GM12878 (cell line): Measurements from ENCODE around the gene UNC5CL. TPM values are rescaled to one million over a fixed set of nuclear protein-coding genes. Genes with fewer than 3 reads are reported as not detected.

ENCODE experiments used
- ATAC-seq: fragments of 200-7000 bp; cut with Tn5 transposase; 3 replicates; pipeline ENCODE4 v1.9.1; 2020; ENCODE audit warnings: mild to moderate bottlenecking, moderate library complexity
- BruUV-seq: library from RNA; stranded (reverse); fragments of 400-500 nt; replicated peaks from 2 replicates; lab custom pipeline; 2021; lab: Mats Ljungman, UMichigan
- CTCF ChIA-PET: fragments of 300-600 bp; sonication (Branson Sonifier 250); formaldehyde crosslinking; extraction: SDS; loops from one replicate; lab custom pipeline; 2021; ENCODE audit warnings: inconsistent platforms; lab: Yijun Ruan, JAX
- POLR2A ChIA-PET: fragments of 350-600 bp; formaldehyde crosslinking; extraction: SDS; loops from one replicate; lab custom pipeline; 2021; ENCODE audit warnings: inconsistent platforms; lab: Charles Lee
- RAD21 ChIA-PET: fragments of 300-600 bp; sonication (Branson Sonifier 250); formaldehyde crosslinking; loops from one replicate; lab custom pipeline; 2023; ENCODE audit warnings: antibody characterized with exemption; ENCODE audit not compliant: unreplicated experiment; lab: Charles Lee
- SMC1A ChIA-PET: fragments of 300-600 bp; sonication (Branson Sonifier 250); formaldehyde crosslinking; loops from one replicate; lab custom pipeline; 2023; ENCODE audit not compliant: unreplicated experiment, uncharacterized antibody; lab: Charles Lee
- DNase-seq: peaks from one replicate; pipeline ENCODE4 v3.0.0-alpha.2; 2011; ENCODE audit warnings: low read depth, low spot score
- FAIRE-seq: peaks from 3 replicates; lab custom pipeline; 2011; peaks lifted over from hg19 to GRCh38; lab: Jason Lieb, UNC
- H2AFZ ChIP-seq: 2 replicates; pipeline ENCODE4 v1.6.0; 2011; ENCODE audit warnings: low read depth, low read length, control low read depth; ENCODE audit not compliant: control insufficient read depth
- H3K27ac ChIP-seq: 2 replicates; pipeline ENCODE4 v1.5.1; 2011; ENCODE audit warnings: control low read depth; ENCODE audit not compliant: control insufficient read depth, insufficient read depth
- H3K27me3 ChIP-seq, 2 experiments: replicated peaks in 1 of 2; 2 replicates each; pipeline versions ENCODE4 v1.6.0 to v1.6.1; 2011; ENCODE audit warnings: low read length in 1 of 2; ENCODE audit not compliant: control insufficient read depth in 2 of 2, insufficient read depth in 2 of 2
- H3K36me3 ChIP-seq, 2 experiments: 2 replicates each; pipeline ENCODE4 v1.5.1; 2011; ENCODE audit warnings: low read length in 1 of 2; ENCODE audit not compliant: control insufficient read depth in 2 of 2, insufficient read depth in 2 of 2
- H3K4me1 ChIP-seq: 2 replicates; pipeline ENCODE4 v1.6.1; 2011; ENCODE audit warnings: mild to moderate bottlenecking, low read length, moderate library complexity, mixed read lengths; ENCODE audit not compliant: control insufficient read depth, insufficient read depth
- H3K4me2 ChIP-seq: 2 replicates; pipeline ENCODE4 v1.6.0; 2011; ENCODE audit warnings: control low read depth; ENCODE audit not compliant: control insufficient read depth, insufficient read depth
- H3K4me3 ChIP-seq: fragments of 200-600 bp; sonication (generic); 2 replicates; pipeline ENCODE4 v1.5.1; 2016
- H3K79me2 ChIP-seq: 2 replicates; pipeline ENCODE4 v1.6.0; 2011; ENCODE audit warnings: low read length; ENCODE audit not compliant: control insufficient read depth, insufficient read depth
- H3K9ac ChIP-seq: 2 replicates; pipeline ENCODE4 v1.8.0; 2011; ENCODE audit warnings: low read length, control low read depth, mixed read lengths; ENCODE audit not compliant: control insufficient read depth, insufficient read depth
- H3K9me3 ChIP-seq: replicated peaks from 3 replicates; pipeline ENCODE4 v1.5.1; 2011; ENCODE audit warnings: mild to moderate bottlenecking, low read length; ENCODE audit not compliant: control insufficient read depth, insufficient read depth
- H4K20me1 ChIP-seq: 2 replicates; pipeline ENCODE4 v1.6.0; 2011; ENCODE audit not compliant: control insufficient read depth, insufficient read depth
- BHLHE40 ChIP-seq, 2 experiments: fragments of 450-650 bp in 1 of 2; IDR thresholded peaks; 2 replicates each; pipeline ENCODE4 v1.6.1; 2011 to 2017; ENCODE audit warnings: low read depth in 2 of 2, borderline replicate concordance in 1 of 2, improper control_type of control experiment in 1 of 2, low read length in 1 of 2, mild to moderate bottlenecking in 1 of 2
- IRF5 ChIP-seq: fragments of 450-650 bp; IDR thresholded peaks from 2 replicates; pipeline ENCODE4 v1.6.1; 2017; ENCODE audit warnings: borderline replicate concordance
- WGBS: methylation state at CpG from one replicate; pipeline ENCODE4 v1.1.6; 2016; ENCODE audit warnings: low lambda C conversion rate; ENCODE audit not compliant: insufficient replicate concordance, insufficient coverage; ENCODE audit errors: missing lambda C conversion rate; 5-methylcytosine and 5-hydroxymethylcytosine counted together
- in situ Hi-C: fragments of 300-500 bp; cut with MboI; formaldehyde crosslinking; loops from 9 replicates; pipeline ENCODE4 v1.14.3; 2018; ENCODE audit warnings: mixed read lengths
- intact Hi-C: fragments of 100-400 bp; cut with micrococcal nuclease; formaldehyde crosslinking; loops from one replicate; pipeline ENCODE4 v1.14.2; 2022; ENCODE audit not compliant: unreplicated experiment
- polyA plus RNA-seq, 11 experiments: library from polyadenylated mRNA; depleted of rRNA in 4 of 11; unstranded in 6 of 11; stranded (reverse) in 5 of 11; fragments of >200 nt; fragmentation: Nextera tagmentation in 4 of 11; fragmentation: Illumina TruSeq in 1 of 11; extraction: Ambion mirVana in 4 of 11; extraction: Trizol in 1 of 11; gene quantifications; 1 replicate in 1 of 11; 2 replicates in 10 of 11; pipeline versions ENCODE4 v1.2.1 to v1.2.3, GENCODE V29; 2011 to 2016; ENCODE audit warnings: inconsistent platforms in 2 of 11, missing spikeins in 2 of 11, low read depth in 1 of 11
- total RNA-seq, 4 experiments: library from RNA; depleted of rRNA in 3 of 4; stranded (reverse); fragments of >200 nt in 3 of 4; fragmentation: Illumina TruSeq in 1 of 4; extraction: Trizol in 1 of 4; gene quantifications; 2 replicates each; pipeline versions ENCODE4 v1.2.1 to v1.2.3, GENCODE V29; 2013 to 2021

UNC5CL gene
- total and polyA plus RNA-seq, 10 of the 15 experiments (the other 5 are each of a cell fraction or from before 2014, with no cell fraction given): 0.11 to 1.2 (median 0.46) TPM; not detected in 1

GRCh38 chr6:40977085-40977484 is 61.9 kb downstream of the UNC5CL start:
- H3K9me3 ChIP-seq: no peaks in the 10 kb centered on the region
- no peak for ATAC-seq

More at GRCh38 chr6:40977085-40977484, 61.9 kb downstream of the UNC5CL start:
- no peaks in the 10 kb centered on the region for H3K36me3 ChIP-seq
- BruUV-seq: no TSS peak
- RAD21 ChIA-PET: no interaction called here
- intact Hi-C loops (no loop called here), in situ Hi-C loops (no loop called here)
- H3K4me2 ChIP-seq: no peak overlapping the region
- no peaks in the 10 kb centered on the region for H3K27me3 ChIP-seq
- DNase-seq (no peak), FAIRE-seq (no peak)
- CTCF ChIA-PET: interaction anchor here (0.7 kb wide), 1 partner anchor 362 kb away, joined by 3 read pairs; no protein-coding TSS in a partner anchor
- no peaks in the 10 kb centered on the region for H3K79me2 ChIP-seq
- no peak overlapping the region for H3K9ac ChIP-seq
- POLR2A ChIA-PET: no interaction called here
- no peak overlapping the region for H3K4me3 ChIP-seq
- no peaks in the 10 kb centered on the region for H3K4me1 ChIP-seq
- SMC1A ChIA-PET: no interaction called here
- 10% methylated on average over 4 of the region's 4 CpGs for WGBS
- H3K27ac ChIP-seq: no peak overlapping the region
- TF ChIP-seq BHLHE40 (IDR thresholded peaks at IDR 0.05; ENCODE audit: borderline replicate concordance in 1 of 2, low read depth in 2 of 2, low read length in 1 of 2) (no peak), IRF5 (no peak)
- no peak overlapping the region for H2AFZ ChIP-seq
- no peaks in the 10 kb centered on the region for H4K20me1 ChIP-seq

Other genes with a start within 250 kb of the UNC5CL start
Only the 7 nearest of the 9 such genes appear.
- not detected in 2 replicates for gene TSPO2, start 3.2 kb upstream of the UNC5CL start, total RNA-seq (2014; rRNA removed)
- gene TSPO2, start 3.2 kb upstream of the UNC5CL start, total RNA-seq (2014; rRNA removed; fragmentation: Illumina TruSeq; extraction: Trizol): not detected in 2 replicates
- gene TSPO2, start 3.2 kb upstream of the UNC5CL start, total RNA-seq (2021): not detected in 2 replicates
- gene TSPO2, start 3.2 kb upstream of the UNC5CL start, polyA plus RNA-seq (2011; rRNA removed): not detected in 2 replicates
- not detected in 2 replicates for gene TSPO2, start 3.2 kb upstream of the UNC5CL start, polyA plus RNA-seq (2014; fragmentation: Illumina TruSeq; extraction: Trizol)
- gene TSPO2, start 3.2 kb upstream of the UNC5CL start, polyA plus RNA-seq (2014; fragmentation: Nextera tagmentation; extraction: Ambion mirVana): not detected
- gene TSPO2, start 3.2 kb upstream of the UNC5CL start, polyA plus RNA-seq (2014; rRNA removed): not detected in 2 replicates
- gene TSPO2, start 3.2 kb upstream of the UNC5CL start, polyA plus RNA-seq (2016; fragmentation: Nextera tagmentation; extraction: Ambion mirVana): not detected
- not detected in 2 replicates for gene APOBEC2, start 14.0 kb upstream of the UNC5CL start, total RNA-seq (2014; rRNA removed)
- gene APOBEC2, start 14.0 kb upstream of the UNC5CL start, total RNA-seq (2014; rRNA removed; fragmentation: Illumina TruSeq; extraction: Trizol): not detected in 2 replicates
- not detected in 2 replicates for gene APOBEC2, start 14.0 kb upstream of the UNC5CL start, total RNA-seq (2021)
- gene APOBEC2, start 14.0 kb upstream of the UNC5CL start, polyA plus RNA-seq (2011; rRNA removed): not detected in 2 replicates
- gene APOBEC2, start 14.0 kb upstream of the UNC5CL start, polyA plus RNA-seq (2014; fragmentation: Illumina TruSeq; extraction: Trizol): not detected in 2 replicates
- 1 to 10 TPM in 1 of 2 experiments, under 1 TPM in 1; 0.11 to 1.4 TPM for gene APOBEC2, start 14.0 kb upstream of the UNC5CL start, polyA plus RNA-seq (2014; fragmentation: Nextera tagmentation; extraction: Ambion mirVana)
- not detected in 2 replicates for gene APOBEC2, start 14.0 kb upstream of the UNC5CL start, polyA plus RNA-seq (2014; rRNA removed)
- 1 to 10 TPM in 1 of 2 experiments, under 1 TPM in 1; 0.71 to 1.0 TPM for gene APOBEC2, start 14.0 kb upstream of the UNC5CL start, polyA plus RNA-seq (2016; fragmentation: Nextera tagmentation; extraction: Ambion mirVana)
- 19.0 and 23.3 TPM in 2 replicates for gene OARD1, start 33.1 kb upstream of the UNC5CL start, total RNA-seq (2014; rRNA removed)
- gene OARD1, start 33.1 kb upstream of the UNC5CL start, total RNA-seq (2014; rRNA removed; fragmentation: Illumina TruSeq; extraction: Trizol): 35.2 and 36.1 TPM in 2 replicates
- gene OARD1, start 33.1 kb upstream of the UNC5CL start, total RNA-seq (2021): 23.7 and 29.9 TPM in 2 replicates
- 43.4 and 64.9 TPM in 2 replicates for gene OARD1, start 33.1 kb upstream of the UNC5CL start, polyA plus RNA-seq (2011; rRNA removed)
- gene OARD1, start 33.1 kb upstream of the UNC5CL start, polyA plus RNA-seq (2014; fragmentation: Illumina TruSeq; extraction: Trizol): 43.8 and 51.6 TPM in 2 replicates
- 10 to 100 TPM; 43.9 to 49.1 TPM for gene OARD1, start 33.1 kb upstream of the UNC5CL start, polyA plus RNA-seq (2014; fragmentation: Nextera tagmentation; extraction: Ambion mirVana)
- 29.5 and 35.5 TPM in 2 replicates for gene OARD1, start 33.1 kb upstream of the UNC5CL start, polyA plus RNA-seq (2014; rRNA removed)
- 10 to 100 TPM; 56.9 to 63.5 TPM for gene OARD1, start 33.1 kb upstream of the UNC5CL start, polyA plus RNA-seq (2016; fragmentation: Nextera tagmentation; extraction: Ambion mirVana)
- 20.4 and 23.6 TPM in 2 replicates for gene NFYA, start 33.8 kb upstream of the UNC5CL start, total RNA-seq (2014; rRNA removed)
- gene NFYA, start 33.8 kb upstream of the UNC5CL start, total RNA-seq (2014; rRNA removed; fragmentation: Illumina TruSeq; extraction: Trizol): 18.5 and 20.1 TPM in 2 replicates
- gene NFYA, start 33.8 kb upstream of the UNC5CL start, total RNA-seq (2021): 25.6 and 27.4 TPM in 2 replicates
- 14.6 and 19.4 TPM in 2 replicates for gene NFYA, start 33.8 kb upstream of the UNC5CL start, polyA plus RNA-seq (2011; rRNA removed)
- gene NFYA, start 33.8 kb upstream of the UNC5CL start, polyA plus RNA-seq (2014; fragmentation: Illumina TruSeq; extraction: Trizol): 35.3 and 36.5 TPM in 2 replicates
- gene NFYA, start 33.8 kb upstream of the UNC5CL start, polyA plus RNA-seq (2014; fragmentation: Nextera tagmentation; extraction: Ambion mirVana): 1 to 10 TPM; 6.4 to 7.3 TPM
- 25.7 and 30.0 TPM in 2 replicates for gene NFYA, start 33.8 kb upstream of the UNC5CL start, polyA plus RNA-seq (2014; rRNA removed)
- gene NFYA, start 33.8 kb upstream of the UNC5CL start, polyA plus RNA-seq (2016; fragmentation: Nextera tagmentation; extraction: Ambion mirVana): 10 to 100 TPM; 17.4 to 18.9 TPM
- gene TREML1, start 115.1 kb upstream of the UNC5CL start, total RNA-seq (2014; rRNA removed): not detected in 2 replicates
- gene TREML1, start 115.1 kb upstream of the UNC5CL start, total RNA-seq (2014; rRNA removed; fragmentation: Illumina TruSeq; extraction: Trizol): not detected in 2 replicates
- gene TREML1, start 115.1 kb upstream of the UNC5CL start, total RNA-seq (2021): not detected in 2 replicates
- not detected in 2 replicates for gene TREML1, start 115.1 kb upstream of the UNC5CL start, polyA plus RNA-seq (2011; rRNA removed)
- gene TREML1, start 115.1 kb upstream of the UNC5CL start, polyA plus RNA-seq (2014; fragmentation: Illumina TruSeq; extraction: Trizol): not detected in 2 replicates
- gene TREML1, start 115.1 kb upstream of the UNC5CL start, polyA plus RNA-seq (2014; fragmentation: Nextera tagmentation; extraction: Ambion mirVana): not detected
- not detected in 2 replicates for gene TREML1, start 115.1 kb upstream of the UNC5CL start, polyA plus RNA-seq (2014; rRNA removed)
- gene TREML1, start 115.1 kb upstream of the UNC5CL start, polyA plus RNA-seq (2016; fragmentation: Nextera tagmentation; extraction: Ambion mirVana): under 1 TPM in 1 of 2 experiments, not detected in 1; 0.21 TPM
- not detected in 2 replicates for gene TREM2, start 123.9 kb upstream of the UNC5CL start, total RNA-seq (2014; rRNA removed)
- not detected in 2 replicates for gene TREM2, start 123.9 kb upstream of the UNC5CL start, total RNA-seq (2014; rRNA removed; fragmentation: Illumina TruSeq; extraction: Trizol)
- not detected in 2 replicates for gene TREM2, start 123.9 kb upstream of the UNC5CL start, total RNA-seq (2021)
- gene TREM2, start 123.9 kb upstream of the UNC5CL start, polyA plus RNA-seq (2011; rRNA removed): not detected in 2 replicates
- not detected in 2 replicates for gene TREM2, start 123.9 kb upstream of the UNC5CL start, polyA plus RNA-seq (2014; fragmentation: Illumina TruSeq; extraction: Trizol)
- not detected for gene TREM2, start 123.9 kb upstream of the UNC5CL start, polyA plus RNA-seq (2014; fragmentation: Nextera tagmentation; extraction: Ambion mirVana)
- gene TREM2, start 123.9 kb upstream of the UNC5CL start, polyA plus RNA-seq (2014; rRNA removed): not detected in 2 replicates
- gene TREM2, start 123.9 kb upstream of the UNC5CL start, polyA plus RNA-seq (2016; fragmentation: Nextera tagmentation; extraction: Ambion mirVana): not detected
- gene TREML2, start 161.9 kb upstream of the UNC5CL start, total RNA-seq (2014; rRNA removed): 9.1 and 11.0 TPM in 2 replicates
- gene TREML2, start 161.9 kb upstream of the UNC5CL start, total RNA-seq (2014; rRNA removed; fragmentation: Illumina TruSeq; extraction: Trizol): 6.1 and 6.6 TPM in 2 replicates
- gene TREML2, start 161.9 kb upstream of the UNC5CL start, total RNA-seq (2021): 6.8 and 8.2 TPM in 2 replicates
- 1.2 and 1.7 TPM in 2 replicates for gene TREML2, start 161.9 kb upstream of the UNC5CL start, polyA plus RNA-seq (2011; rRNA removed)
- gene TREML2, start 161.9 kb upstream of the UNC5CL start, polyA plus RNA-seq (2014; fragmentation: Illumina TruSeq; extraction: Trizol): 5.9 and 9.0 TPM in 2 replicates
- gene TREML2, start 161.9 kb upstream of the UNC5CL start, polyA plus RNA-seq (2014; fragmentation: Nextera tagmentation; extraction: Ambion mirVana): under 1 TPM; 0.49 to 0.79 TPM
- 7.0 and 7.2 TPM in 2 replicates for gene TREML2, start 161.9 kb upstream of the UNC5CL start, polyA plus RNA-seq (2014; rRNA removed)
- gene TREML2, start 161.9 kb upstream of the UNC5CL start, polyA plus RNA-seq (2016; fragmentation: Nextera tagmentation; extraction: Ambion mirVana): 1 to 10 TPM; 7.4 to 7.7 TPM